ENCODE results near the gene PLXDC1.
"Not testable (repeated sequence)": the region's sequence is repeated elsewhere in the genome, so short reads cannot be mapped to it uniquely, and the experiment has no call there.

PLXDC1 gene

GRCh38 chr17:39074676-39075075 is 76.8 kb downstream of the PLXDC1 start:
- no peak overlapping the region for H3K4me3 Mint-ChIP-seq
- no peaks in the 10 kb centered on the region for H3K36me3 Mint-ChIP-seq (ENCODE audit: low read depth)
- H3K27ac Mint-ChIP-seq: no peak overlapping the region
- no peaks in the 10 kb centered on the region for H3K9me3 Mint-ChIP-seq
- H3K4me1 Mint-ChIP-seq (ENCODE audit: low read depth): peaks cover 8% of the 10 kb centered on the region
- H3K27me3 Mint-ChIP-seq (ENCODE audit: low read depth): no peaks in the 10 kb centered on the region

GRCh38 chr17:39073916-39074315 is 77.5 kb downstream of the PLXDC1 start:
- Mint-ChIP-seq H3K27me3 (ENCODE audit: low read depth) (peaks cover 3% of the 10 kb centered on the region), H3K4me1 (ENCODE audit: low read depth) (peaks cover 8% of the 10 kb centered on the region), H3K9me3 (no peaks in the 10 kb centered on the region), H3K4me3 (no peak overlapping the region), H3K27ac (no peak overlapping the region), H3K36me3 (ENCODE audit: low read depth) (no peaks in the 10 kb centered on the region)

- Mint-ChIP-seq H3K4me1 (ENCODE audit: low read depth) (peaks cover 8% of the 10 kb centered on the region), H3K4me3 (no peak overlapping the region), H3K27me3 (ENCODE audit: low read depth) (peaks cover 3% of the 10 kb centered on the region), H3K9me3 (no peaks in the 10 kb centered on the region), H3K27ac (no peak overlapping the region), H3K36me3 (ENCODE audit: low read depth) (no peaks in the 10 kb centered on the region)
Measured at GRCh38 chr17:39073353-39073752, 78.1 kb downstream of the PLXDC1 start.

GRCh38 chr17:39071573-39071972 is 79.9 kb downstream of the PLXDC1 start:
- Mint-ChIP-seq H3K4me3 (no peak overlapping the region), H3K4me1 (ENCODE audit: low read depth) (peaks cover 8% of the 10 kb centered on the region), H3K36me3 (ENCODE audit: low read depth) (no peaks in the 10 kb centered on the region), H3K9me3 (no peaks in the 10 kb centered on the region), H3K27me3 (ENCODE audit: low read depth) (peaks cover 3% of the 10 kb centered on the region), H3K27ac (no peak overlapping the region)

GRCh38 chr17:39069114-39069756 is 82.2 kb downstream of the PLXDC1 start:
- peak overlapping the region; percentile 50 for H3K27ac Mint-ChIP-seq
- H3K4me3 Mint-ChIP-seq: no peak overlapping the region
- H3K36me3 Mint-ChIP-seq (ENCODE audit: low read depth): no peaks in the 10 kb centered on the region
- H3K9me3 Mint-ChIP-seq: no peaks in the 10 kb centered on the region
- peaks cover 3% of the 10 kb centered on the region for H3K27me3 Mint-ChIP-seq (ENCODE audit: low read depth)
- H3K4me1 Mint-ChIP-seq (ENCODE audit: low read depth): peaks cover 7% of the 10 kb centered on the region

GRCh38 chr17:39064819-39065218 is 86.6 kb downstream of the PLXDC1 start:
- H3K4me1 Mint-ChIP-seq (ENCODE audit: low read depth): peaks cover 10% of the 10 kb centered on the region
- H3K4me3 Mint-ChIP-seq: no peak overlapping the region
- H3K27ac Mint-ChIP-seq: no peak overlapping the region
- no peaks in the 10 kb centered on the region for H3K9me3 Mint-ChIP-seq
- no peaks in the 10 kb centered on the region for H3K36me3 Mint-ChIP-seq (ENCODE audit: low read depth)
- peaks cover 3% of the 10 kb centered on the region for H3K27me3 Mint-ChIP-seq (ENCODE audit: low read depth)

GRCh38 chr17:39064374-39064773 is 87.1 kb downstream of the PLXDC1 start:
- no peaks in the 10 kb centered on the region for H3K36me3 Mint-ChIP-seq (ENCODE audit: low read depth)
- H3K9me3 Mint-ChIP-seq: no peaks in the 10 kb centered on the region
- H3K27me3 Mint-ChIP-seq (ENCODE audit: low read depth): peaks cover under 1% of the 10 kb centered on the region
- peaks cover 10% of the 10 kb centered on the region for H3K4me1 Mint-ChIP-seq (ENCODE audit: low read depth)
- H3K27ac Mint-ChIP-seq: no peak overlapping the region
- H3K4me3 Mint-ChIP-seq: no peak overlapping the region

GRCh38 chr17:39063681-39064069 is 87.8 kb downstream of the PLXDC1 start:
- Mint-ChIP-seq H3K4me3 (no peak overlapping the region), H3K9me3 (no peaks in the 10 kb centered on the region)

GRCh38 chr17:39062846-39063680 is 88.4 kb downstream of the PLXDC1 start:
- H3K4me3 Mint-ChIP-seq: no peak overlapping the region

More at GRCh38 chr17:39063681-39064069, 87.8 kb downstream of the PLXDC1 start:
- Mint-ChIP-seq H3K4me1 (ENCODE audit: low read depth) (peaks cover 10% of the 10 kb centered on the region), H3K27ac (no peak overlapping the region), H3K27me3 (ENCODE audit: low read depth) (no peaks in the 10 kb centered on the region), H3K36me3 (ENCODE audit: low read depth) (no peaks in the 10 kb centered on the region)

GRCh38 chr17:39058524-39058923 is 92.9 kb downstream of the PLXDC1 start:
- Mint-ChIP-seq H3K27me3 (ENCODE audit: low read depth) (peaks cover 4% of the 10 kb centered on the region), H3K9me3 (no peaks in the 10 kb centered on the region), H3K4me1 (ENCODE audit: low read depth) (peaks cover 20% of the 10 kb centered on the region), H3K4me3 (no peak overlapping the region), H3K36me3 (ENCODE audit: low read depth) (no peaks in the 10 kb centered on the region), H3K27ac (no peak overlapping the region)

More at GRCh38 chr17:39062846-39063680, 88.4 kb downstream of the PLXDC1 start:
- Mint-ChIP-seq H3K27me3 (ENCODE audit: low read depth) (no peaks in the 10 kb centered on the region), H3K4me1 (ENCODE audit: low read depth) (peaks cover 11% of the 10 kb centered on the region), H3K27ac (peak overlapping the region; percentile 39), H3K36me3 (ENCODE audit: low read depth) (no peaks in the 10 kb centered on the region), H3K9me3 (no peaks in the 10 kb centered on the region)

GRCh38 chr17:39057701-39058206 is 93.7 kb downstream of the PLXDC1 start:
- Mint-ChIP-seq H3K4me3 (peak overlapping the region; percentile 68), H3K27me3 (ENCODE audit: low read depth) (peaks cover 12% of the 10 kb centered on the region), H3K27ac (peak overlapping the region; percentile 62), H3K9me3 (no peaks in the 10 kb centered on the region), H3K36me3 (ENCODE audit: low read depth) (no peaks in the 10 kb centered on the region), H3K4me1 (ENCODE audit: low read depth) (peaks cover 12% of the 10 kb centered on the region)

GRCh38 chr17:39054111-39054645 is 97.3 kb downstream of the PLXDC1 start:
- Mint-ChIP-seq H3K4me1 (ENCODE audit: low read depth) (peaks cover 11% of the 10 kb centered on the region), H3K36me3 (ENCODE audit: low read depth) (no peaks in the 10 kb centered on the region), H3K27me3 (ENCODE audit: low read depth) (peaks cover 23% of the 10 kb centered on the region), H3K4me3 (no peak overlapping the region), H3K9me3 (peaks cover 4% of the 10 kb centered on the region), H3K27ac (no peak overlapping the region)

- H3K27me3 Mint-ChIP-seq (ENCODE audit: low read depth): peaks cover 23% of the 10 kb centered on the region
- H3K36me3 Mint-ChIP-seq (ENCODE audit: low read depth); H3K27ac Mint-ChIP-seq; H3K4me1 Mint-ChIP-seq (ENCODE audit: low read depth); H3K4me3 Mint-ChIP-seq: not testable (repeated sequence)
- H3K9me3 Mint-ChIP-seq: peaks cover 11% of the 10 kb centered on the region
Measured at GRCh38 chr17:39052423-39052822, 99.0 kb downstream of the PLXDC1 start.

- H3K9me3 Mint-ChIP-seq: peaks cover 20% of the 10 kb centered on the region
- no peak overlapping the region for H3K4me3 Mint-ChIP-seq
- H3K27me3 Mint-ChIP-seq (ENCODE audit: low read depth): peaks cover 23% of the 10 kb centered on the region
- H3K4me1 Mint-ChIP-seq (ENCODE audit: low read depth): peaks cover 2% of the 10 kb centered on the region
- peaks cover 8% of the 10 kb centered on the region for H3K36me3 Mint-ChIP-seq (ENCODE audit: low read depth)
- no peak overlapping the region for H3K27ac Mint-ChIP-seq
Measured at GRCh38 chr17:39051001-39051585, 100.3 kb downstream of the PLXDC1 start.

Data from T-helper 1 cell treated with Interleukin-12 subunit alpha and Interleukin-12 subunit beta and Interleukin-4 antibody, amounts not matched to agents 30 μg/mL and 1 μg/mL, for 36 hours (primary cell).